ENCODE results near the gene MYBBP1A. TPM values are rescaled to one million over a fixed set of nuclear protein-coding genes. Genes with fewer than 3 reads are reported as not detected.
"Not testable (repeated sequence)": the region's sequence is repeated elsewhere in the genome, so short reads cannot be mapped to it uniquely, and the experiment has no call there.

The MYBBP1A gene
- total RNA-seq, 1 experiment from 2014 or later = 155 TPM

DNA sequence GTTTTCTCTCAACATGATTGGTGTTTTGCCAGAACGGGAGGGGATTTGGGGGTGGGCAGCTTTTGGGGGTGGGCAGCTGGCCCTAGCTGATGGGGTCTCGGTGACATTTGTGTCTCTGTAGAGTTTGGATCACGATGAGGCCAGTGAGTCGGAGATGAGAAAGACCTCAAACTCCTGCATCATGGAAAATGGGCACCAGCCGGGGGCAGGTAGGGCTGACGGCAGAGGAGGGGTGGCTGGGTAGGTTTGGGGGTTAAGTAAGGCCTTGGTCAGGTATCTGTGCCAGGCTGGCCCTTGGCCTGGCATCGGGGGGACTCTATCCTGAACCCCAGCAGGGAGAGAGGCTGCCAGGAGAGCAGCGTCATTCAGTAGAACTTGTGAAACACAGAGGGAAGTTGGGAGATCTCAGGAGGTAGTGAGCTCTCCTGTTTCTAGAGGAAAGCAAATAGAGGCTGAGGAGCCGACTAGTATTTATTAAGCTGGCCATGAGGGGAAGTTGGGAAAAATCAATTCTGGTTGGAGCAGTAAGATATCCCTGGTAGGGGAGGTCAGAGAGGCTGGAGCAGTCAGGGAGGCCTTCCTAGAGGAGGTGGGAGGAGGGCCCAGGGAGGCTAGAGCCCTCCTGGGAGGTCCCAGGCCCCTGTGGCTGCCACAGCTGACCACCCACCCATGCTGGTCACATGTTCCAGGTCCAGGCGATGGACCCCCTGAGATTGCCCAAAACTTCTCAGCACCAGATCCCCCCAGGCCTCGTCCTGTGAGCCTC lies 37.2 kb upstream of the MYBBP1A start:
- Histone ChIP-seq H3K27me3 (ENCODE audit: low read length) (no peaks in the 10 kb centered on the region), H3K9me2 (replicated peaks; ENCODE audit: low read length) (no peaks in the 10 kb centered on the region), H2AFZ (ENCODE audit: low read length) (no peak overlapping the region), H4K20me1 (ENCODE audit: low read length) (no peaks in the 10 kb centered on the region), H3K9ac (ENCODE audit: low read length) (no peak overlapping the region), H3K36me3 (ENCODE audit: low read depth, low read length) (no peaks in the 10 kb centered on the region), H3K4me1 (ENCODE audit: insufficient read depth, low read length) (no peaks in the 10 kb centered on the region), H3K9me3 (ENCODE audit: low read length) (no peaks in the 10 kb centered on the region), H3K4me3 (ENCODE audit: low read length) (no peak overlapping the region), H3K79me2 (ENCODE audit: low read length) (no peaks in the 10 kb centered on the region), H3K4me2 (ENCODE audit: low read length) (no peak overlapping the region), H3K27ac (ENCODE audit: low read length) (no peak overlapping the region), H3F3A (ENCODE audit: low read length, unreplicated experiment) (no peaks in the 10 kb centered on the region)
- ChIA-PET CTCF (no interaction called here), POLR2A (ENCODE audit: unreplicated experiment) (no interaction called here)
- no peak for ATAC-seq
- no TSS peak for BruUV-seq (replicated peaks)
- intact Hi-C loops (cut with micrococcal nuclease) = no loop called here
- no peak for DNase-seq
- TF ChIP-seq, protein P1, sequence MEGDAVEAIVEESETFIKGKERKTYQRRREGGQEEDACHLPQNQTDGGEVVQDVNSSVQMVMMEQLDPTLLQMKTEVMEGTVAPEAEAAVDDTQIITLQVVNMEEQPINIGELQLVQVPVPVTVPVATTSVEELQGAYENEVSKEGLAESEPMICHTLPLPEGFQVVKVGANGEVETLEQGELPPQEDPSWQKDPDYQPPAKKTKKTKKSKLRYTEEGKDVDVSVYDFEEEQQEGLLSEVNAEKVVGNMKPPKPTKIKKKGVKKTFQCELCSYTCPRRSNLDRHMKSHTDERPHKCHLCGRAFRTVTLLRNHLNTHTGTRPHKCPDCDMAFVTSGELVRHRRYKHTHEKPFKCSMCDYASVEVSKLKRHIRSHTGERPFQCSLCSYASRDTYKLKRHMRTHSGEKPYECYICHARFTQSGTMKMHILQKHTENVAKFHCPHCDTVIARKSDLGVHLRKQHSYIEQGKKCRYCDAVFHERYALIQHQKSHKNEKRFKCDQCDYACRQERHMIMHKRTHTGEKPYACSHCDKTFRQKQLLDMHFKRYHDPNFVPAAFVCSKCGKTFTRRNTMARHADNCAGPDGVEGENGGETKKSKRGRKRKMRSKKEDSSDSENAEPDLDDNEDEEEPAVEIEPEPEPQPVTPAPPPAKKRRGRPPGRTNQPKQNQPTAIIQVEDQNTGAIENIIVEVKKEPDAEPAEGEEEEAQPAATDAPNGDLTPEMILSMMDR (conservative IDR thresholded peaks at IDR 0.05; ENCODE audit: low read depth, low read length) = no peak
- no peak for TF ChIP-seq EZH2phosphoT487 (IDR thresholded peaks at IDR 0.05; ENCODE audit: borderline replicate concordance, low read length)

DNA sequence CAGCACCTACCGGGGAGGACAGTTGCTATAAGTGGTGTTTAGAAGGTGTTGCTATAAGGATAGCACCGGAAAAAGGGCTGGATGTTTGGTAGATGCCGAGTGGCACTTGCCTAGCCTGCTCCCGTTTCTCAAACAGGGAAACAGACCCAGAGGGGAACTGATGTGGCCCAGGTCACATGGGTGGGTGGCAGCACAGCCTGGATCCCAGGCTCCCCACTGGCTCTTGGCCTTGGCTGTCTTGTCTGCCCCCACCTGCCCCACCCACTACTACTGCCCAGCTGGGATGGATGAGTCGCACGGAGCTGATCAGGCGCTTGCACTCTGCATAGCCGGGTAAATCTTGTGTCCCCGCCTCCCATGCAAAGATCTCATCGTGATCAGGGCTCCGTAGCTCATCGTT lies 36.3 kb upstream of the MYBBP1A start:
- Histone ChIP-seq H3K27ac (ENCODE audit: low read length) (no peak overlapping the region), H3K9me3 (ENCODE audit: low read length) (no peaks in the 10 kb centered on the region), H3K4me1 (ENCODE audit: insufficient read depth, low read length) (no peaks in the 10 kb centered on the region), H3K9ac (ENCODE audit: low read length) (no peak overlapping the region), H3K4me2 (ENCODE audit: low read length) (no peak overlapping the region), H3K27me3 (ENCODE audit: low read length) (peaks cover 5% of the 10 kb centered on the region; the same call in 1 of the 2 replicates), H3K9me2 (replicated peaks; ENCODE audit: low read length) (no peaks in the 10 kb centered on the region), H3F3A (ENCODE audit: low read length, unreplicated experiment) (no peaks in the 10 kb centered on the region), H3K4me3 (ENCODE audit: low read length) (no peak overlapping the region), H3K79me2 (ENCODE audit: low read length) (no peaks in the 10 kb centered on the region), H3K36me3 (ENCODE audit: low read depth, low read length) (no peaks in the 10 kb centered on the region), H4K20me1 (ENCODE audit: low read length) (no peaks in the 10 kb centered on the region), H2AFZ (ENCODE audit: low read length) (no peak overlapping the region)
- ChIA-PET POLR2A (ENCODE audit: unreplicated experiment) (no interaction called here), CTCF (no interaction called here)
- BruUV-seq (replicated peaks) = no TSS peak
- intact Hi-C loops (cut with micrococcal nuclease) = no loop called here
- TF ChIP-seq, protein P1 (conservative IDR thresholded peaks at IDR 0.05; ENCODE audit: low read depth, low read length) = no peak
- TF ChIP-seq EZH2phosphoT487 (IDR thresholded peaks at IDR 0.05; ENCODE audit: borderline replicate concordance, low read length) (no peak), EZH2 (IDR thresholded peaks at IDR 0.05; ENCODE audit: low read length, unreplicated experiment) (no peak)
- DNase-seq = peak; percentile 6
- no peak for ATAC-seq

DNA sequence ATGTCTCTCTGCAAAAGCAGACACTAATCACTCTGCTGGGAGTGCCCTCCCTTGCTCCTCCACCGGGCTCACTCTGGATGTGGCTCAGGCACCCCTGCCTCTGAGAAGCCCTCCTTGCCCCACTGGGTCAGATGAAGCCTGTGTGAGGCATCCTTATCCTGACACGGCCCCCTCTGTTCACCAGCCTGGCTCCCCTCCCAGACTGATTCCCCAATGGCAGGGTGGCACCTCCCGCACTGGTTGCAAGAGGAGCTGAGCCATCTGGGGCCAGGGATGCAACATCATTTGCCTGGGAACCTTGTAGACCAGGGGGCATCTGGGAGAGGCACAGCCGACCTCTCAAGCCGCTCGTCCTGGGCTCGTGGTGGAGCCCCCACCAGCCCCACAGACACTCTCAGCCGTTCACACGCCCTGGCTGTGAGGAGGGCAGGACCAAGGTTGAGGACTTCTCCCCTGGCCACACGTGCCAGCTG lies 35.8 kb upstream of the MYBBP1A start:
- Histone ChIP-seq H3K9me2 (replicated peaks; ENCODE audit: low read length) (no peaks in the 10 kb centered on the region), H3K36me3 (ENCODE audit: low read depth, low read length) (no peaks in the 10 kb centered on the region), H3K27me3 (ENCODE audit: low read length) (peaks cover 7% of the 10 kb centered on the region; the same call in 1 of the 2 replicates), H3K27ac (ENCODE audit: low read length) (no peak overlapping the region), H3K79me2 (ENCODE audit: low read length) (no peaks in the 10 kb centered on the region), H3K4me2 (ENCODE audit: low read length) (no peak overlapping the region), H3F3A (ENCODE audit: low read length, unreplicated experiment) (no peaks in the 10 kb centered on the region), H3K4me3 (ENCODE audit: low read length) (no peak overlapping the region), H4K20me1 (ENCODE audit: low read length) (no peaks in the 10 kb centered on the region), H2AFZ (ENCODE audit: low read length) (no peak overlapping the region), H3K9me3 (ENCODE audit: low read length) (no peaks in the 10 kb centered on the region), H3K9ac (ENCODE audit: low read length) (no peak overlapping the region), H3K4me1 (ENCODE audit: insufficient read depth, low read length) (no peaks in the 10 kb centered on the region)
- no TSS peak for BruUV-seq (replicated peaks)
- intact Hi-C loops (cut with micrococcal nuclease) = no loop called here
- DNase-seq (no peak), ATAC-seq (no peak)
- no peak for TF ChIP-seq EZH2 (IDR thresholded peaks at IDR 0.05; ENCODE audit: low read length, unreplicated experiment)
- TF ChIP-seq, protein P1 (conservative IDR thresholded peaks at IDR 0.05; ENCODE audit: low read depth, low read length) = no peak
- TF ChIP-seq EZH2phosphoT487 (IDR thresholded peaks at IDR 0.05; ENCODE audit: borderline replicate concordance, low read length) = no peak
- ChIA-PET CTCF (no interaction called here), POLR2A (ENCODE audit: unreplicated experiment) (no interaction called here)

DNA sequence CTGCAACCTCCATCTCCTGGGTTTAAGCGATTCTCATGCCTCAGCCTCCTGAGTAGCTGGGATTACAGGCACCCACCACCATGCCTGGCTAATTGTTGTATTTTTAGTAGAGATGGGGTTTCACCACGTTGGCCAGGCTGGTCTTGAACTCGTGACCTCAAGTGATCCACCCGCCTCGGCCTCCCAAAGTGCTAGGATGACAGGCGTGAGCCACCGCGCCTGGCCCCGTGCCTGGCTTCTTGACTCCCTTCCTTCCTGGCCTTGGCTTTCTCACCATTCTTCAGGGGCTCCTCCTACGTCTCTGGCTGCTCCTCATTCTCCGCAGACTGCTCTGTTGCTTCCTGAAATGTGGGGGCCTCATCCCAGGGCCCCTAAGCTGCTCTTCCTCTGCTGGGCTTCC lies 34.9 kb upstream of the MYBBP1A start:
- H3K79me2 ChIP-seq (ENCODE audit: low read length); H3F3A ChIP-seq (ENCODE audit: low read length, unreplicated experiment); H4K20me1 ChIP-seq (ENCODE audit: low read length); H2AFZ ChIP-seq (ENCODE audit: low read length); BruUV-seq (replicated peaks); H3K9me3 ChIP-seq (ENCODE audit: low read length); CTCF ChIA-PET; H3K4me3 ChIP-seq (ENCODE audit: low read length); ATAC-seq; intact Hi-C loops (cut with micrococcal nuclease); H3K4me1 ChIP-seq (ENCODE audit: insufficient read depth, low read length); H3K27ac ChIP-seq (ENCODE audit: low read length); H3K4me2 ChIP-seq (ENCODE audit: low read length); H3K36me3 ChIP-seq (ENCODE audit: low read depth, low read length); POLR2A ChIA-PET (ENCODE audit: unreplicated experiment); H3K9me2 ChIP-seq (replicated peaks; ENCODE audit: low read length); DNase-seq; H3K9ac ChIP-seq (ENCODE audit: low read length): not testable (repeated sequence)
- peaks cover 16% of the 10 kb centered on the region for H3K27me3 ChIP-seq (ENCODE audit: low read length)
